ENCODE data around the gene PLD4. TPM values are rescaled to one million over a fixed set of nuclear protein-coding genes. Genes with fewer than 3 reads are reported as not detected.
A peak's percentile ranks its signal among the peaks of the same experiment; 100 is the strongest.
"Not testable (repeated sequence)": the region's sequence is repeated elsewhere in the genome, so short reads cannot be mapped to it uniquely, and the experiment has no call there.

PLD4 gene
- total RNA-seq, 4 donors from 2014 or later, result 2.4 TPM; not detected in 3

DNA sequence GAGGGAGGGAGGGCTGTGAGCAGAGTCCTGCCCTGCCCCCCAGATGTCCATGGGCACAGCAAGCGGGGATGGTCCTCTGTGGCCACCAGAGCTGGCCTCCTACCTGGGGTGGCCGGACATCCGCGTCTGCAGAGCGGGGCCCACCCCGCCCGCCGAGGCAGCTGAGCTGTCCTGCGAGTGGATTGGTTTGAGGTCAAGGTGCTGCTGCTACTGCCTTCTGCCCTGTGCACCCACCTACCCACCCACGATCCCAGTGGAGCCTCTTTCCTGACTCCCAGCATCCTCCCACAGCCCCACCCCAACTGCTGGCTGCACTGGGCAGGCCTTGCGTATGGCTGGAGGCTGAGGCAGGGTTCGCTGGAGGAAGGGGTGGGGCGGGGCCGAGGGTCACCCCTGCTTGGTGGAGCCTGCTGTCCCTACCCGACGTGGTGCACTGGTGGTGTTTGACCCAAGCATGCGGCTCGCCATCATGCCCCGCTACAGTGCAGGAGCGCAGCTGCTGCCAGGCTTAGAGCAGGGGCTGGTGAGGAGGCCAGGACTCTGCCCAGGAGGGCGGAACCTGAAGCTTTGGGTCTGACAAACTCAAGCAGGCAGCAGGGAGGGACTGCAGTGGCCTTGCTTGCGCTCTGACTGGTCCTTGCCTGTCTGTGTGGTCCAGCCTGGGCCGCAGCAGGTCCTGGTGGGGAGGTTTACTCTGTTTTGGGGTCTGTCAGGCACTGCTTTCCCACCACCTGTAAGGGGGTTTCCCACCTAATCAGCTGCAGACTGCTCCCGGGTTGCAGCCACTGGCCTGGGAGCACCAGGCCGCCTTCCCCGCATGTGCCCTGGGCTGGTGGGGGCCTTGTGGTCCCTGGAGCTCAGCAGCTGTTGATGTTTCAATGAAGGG, 35.9 kb upstream of the PLD4 start:
- Histone ChIP-seq H3K4me3 (no peak overlapping the region), H3K9me3 (no peaks in the 10 kb centered on the region), H3K27ac (no peak overlapping the region), H3K27me3 (no peaks in the 10 kb centered on the region), H3K36me3 (peaks cover 0 to 54% (median 0%) of the 10 kb centered on the region in 3 donors), H3K4me1 (peaks cover 0 to 5% (median 0%) of the 10 kb centered on the region in 4 donors)
- DNase-seq (ENCODE audit: low spot score in 2 of 2), result peak in 1 of 2 donors; percentile 10
- no peak for TF ChIP-seq EP300 (IDR thresholded peaks at IDR 0.05)
- no peak for TF ChIP-seq POLR2A (IDR thresholded peaks at IDR 0.05)
- TF ChIP-seq, protein P1, sequence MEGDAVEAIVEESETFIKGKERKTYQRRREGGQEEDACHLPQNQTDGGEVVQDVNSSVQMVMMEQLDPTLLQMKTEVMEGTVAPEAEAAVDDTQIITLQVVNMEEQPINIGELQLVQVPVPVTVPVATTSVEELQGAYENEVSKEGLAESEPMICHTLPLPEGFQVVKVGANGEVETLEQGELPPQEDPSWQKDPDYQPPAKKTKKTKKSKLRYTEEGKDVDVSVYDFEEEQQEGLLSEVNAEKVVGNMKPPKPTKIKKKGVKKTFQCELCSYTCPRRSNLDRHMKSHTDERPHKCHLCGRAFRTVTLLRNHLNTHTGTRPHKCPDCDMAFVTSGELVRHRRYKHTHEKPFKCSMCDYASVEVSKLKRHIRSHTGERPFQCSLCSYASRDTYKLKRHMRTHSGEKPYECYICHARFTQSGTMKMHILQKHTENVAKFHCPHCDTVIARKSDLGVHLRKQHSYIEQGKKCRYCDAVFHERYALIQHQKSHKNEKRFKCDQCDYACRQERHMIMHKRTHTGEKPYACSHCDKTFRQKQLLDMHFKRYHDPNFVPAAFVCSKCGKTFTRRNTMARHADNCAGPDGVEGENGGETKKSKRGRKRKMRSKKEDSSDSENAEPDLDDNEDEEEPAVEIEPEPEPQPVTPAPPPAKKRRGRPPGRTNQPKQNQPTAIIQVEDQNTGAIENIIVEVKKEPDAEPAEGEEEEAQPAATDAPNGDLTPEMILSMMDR (IDR thresholded peaks at IDR 0.05), result no peak
- 83 to 94% methylated on average over 14 to 20 of the region's 26 CpGs for WGBS, 2 donors

DNA sequence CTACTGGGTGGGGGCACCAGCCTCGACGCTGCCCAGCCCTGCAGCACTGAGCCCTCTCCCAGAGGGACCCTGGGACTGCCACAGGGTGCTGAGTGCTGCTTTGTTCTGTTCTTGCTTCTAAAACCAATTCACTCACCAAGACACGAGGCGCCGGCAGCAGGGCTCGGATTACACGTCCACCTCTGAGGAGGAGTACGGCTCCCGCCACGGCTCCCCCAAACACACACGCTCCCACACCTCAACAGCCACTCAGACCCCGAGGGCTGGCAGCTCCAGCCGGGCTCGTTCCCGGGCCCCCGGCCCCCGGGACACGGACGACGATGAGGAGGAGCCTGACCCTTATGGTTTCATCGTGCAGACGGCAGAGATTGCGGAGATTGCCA, 35.3 kb upstream of the PLD4 start:
- Histone ChIP-seq H3K9me3 (no peaks in the 10 kb centered on the region), H3K4me3 (no peak overlapping the region), H3K27me3 (no peaks in the 10 kb centered on the region), H3K36me3 (peaks cover 0 to 54% (median 0%) of the 10 kb centered on the region in 3 donors), H3K27ac (no peak overlapping the region), H3K4me1 (peaks cover 0 to 5% (median 0%) of the 10 kb centered on the region in 4 donors)
- no peak for DNase-seq (ENCODE audit: low spot score in 2 of 2)
- TF ChIP-seq, protein P1 (IDR thresholded peaks at IDR 0.05), result no peak
- TF ChIP-seq POLR2A (IDR thresholded peaks at IDR 0.05) (no peak), EP300 (IDR thresholded peaks at IDR 0.05) (no peak)
- WGBS, 2 donors, result 84 to 85% methylated on average over 23 of the region's 23 CpGs

- H3K36me3 ChIP-seq, result peaks cover 0 to 55% (median 0%) of the 10 kb centered on the region in 3 donors
- DNase-seq (ENCODE audit: low spot score in 2 of 2); H3K27me3 ChIP-seq; H3K27ac ChIP-seq; H3K9me3 ChIP-seq; H3K4me3 ChIP-seq: not testable (repeated sequence)
- peaks cover 0 to 15% (median 0%) of the 10 kb centered on the region in 4 donors for H3K4me1 ChIP-seq
Observed at GRCh38 chr14:104890292-104890691, 34.4 kb upstream of the PLD4 start.

DNA sequence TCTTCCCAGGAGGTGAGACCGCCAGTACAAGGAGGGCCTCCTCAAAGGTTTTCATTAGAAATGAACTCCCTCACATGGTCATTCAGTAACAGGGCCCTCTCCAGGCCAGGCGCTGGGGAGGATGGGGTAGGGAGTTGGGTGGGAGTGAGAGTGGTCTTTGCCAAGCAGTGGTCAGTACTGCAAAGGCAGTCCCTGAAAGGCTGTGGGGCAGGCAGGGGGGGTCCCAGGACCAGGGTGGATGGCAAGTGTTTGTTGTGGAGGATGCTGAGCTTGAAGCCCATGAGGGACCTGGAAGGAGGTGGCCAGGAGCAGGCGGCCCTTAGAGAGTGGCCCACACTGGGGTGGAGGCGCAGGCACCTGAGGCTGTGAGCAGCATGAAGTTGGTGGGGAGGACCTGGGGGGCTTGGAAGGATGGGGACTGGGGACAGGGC, 33.5 kb upstream of the PLD4 start:
- WGBS, 2 donors, result 90 to 99% methylated on average over 4 of the region's 4 CpGs
- Histone ChIP-seq H3K36me3 (peaks cover 0 to 46% (median 0%) of the 10 kb centered on the region in 3 donors), H3K27ac (no peak overlapping the region), H3K9me3 (no peaks in the 10 kb centered on the region), H3K4me3 (no peak overlapping the region), H3K4me1 (peaks cover 0 to 19% (median 0%) of the 10 kb centered on the region in 4 donors), H3K27me3 (no peaks in the 10 kb centered on the region)
- no peak for DNase-seq (ENCODE audit: low spot score in 2 of 2)
- TF ChIP-seq EP300 (IDR thresholded peaks at IDR 0.05) (no peak), POLR2A (IDR thresholded peaks at IDR 0.05) (no peak)
- TF ChIP-seq, protein P1 (IDR thresholded peaks at IDR 0.05), result no peak

GRCh38 chr14:104891664-104892530, 32.8 kb upstream of the PLD4 start:
- no peak overlapping the region for H3K27ac ChIP-seq
- no peaks in the 10 kb centered on the region for H3K9me3 ChIP-seq
- H3K4me1 ChIP-seq, result peaks cover 0 to 25% (median 0%) of the 10 kb centered on the region in 4 donors
- TF ChIP-seq POLR2A (IDR thresholded peaks at IDR 0.05) (no peak), EP300 (IDR thresholded peaks at IDR 0.05) (no peak)
- WGBS, 2 donors, result 72 to 76% methylated on average over 5 to 13 of the region's 13 CpGs
- H3K27me3 ChIP-seq, result no peaks in the 10 kb centered on the region
- DNase-seq (ENCODE audit: low spot score in 2 of 2), result no peak
- peaks cover 0 to 38% (median 0%) of the 10 kb centered on the region in 3 donors for H3K36me3 ChIP-seq
- no peak overlapping the region for H3K4me3 ChIP-seq
